HUES6 (cell line): Measurements from ENCODE around the gene EID2B.

ENCODE experiments used
- H3K27ac ChIP-seq: 2 replicates; pipeline ENCODE4 v1.7.0; 2013; ENCODE audit warnings: low read depth, mild to moderate bottlenecking, low read length, inconsistent platforms
- H3K27me3 ChIP-seq: 2 replicates; pipeline ENCODE4 v1.6.1; 2013; ENCODE audit warnings: low read length; ENCODE audit not compliant: control insufficient read depth, insufficient read depth
- H3K36me3 ChIP-seq: 2 replicates; pipeline ENCODE4 v1.6.1; 2013; ENCODE audit warnings: low read length; ENCODE audit not compliant: control insufficient read depth, insufficient read depth
- H3K4me1 ChIP-seq: 2 replicates; pipeline ENCODE4 v1.6.1; 2013; ENCODE audit warnings: low read length; ENCODE audit not compliant: control insufficient read depth, insufficient read depth
- H3K4me3 ChIP-seq: 2 replicates; pipeline ENCODE4 v1.5.1; 2013; ENCODE audit warnings: low read depth, low read length
- H3K9ac ChIP-seq: one replicate; pipeline ENCODE4 v1.6.1; 2013; ENCODE audit warnings: mild to moderate bottlenecking, low read length
- H3K9me3 ChIP-seq: 2 replicates; pipeline ENCODE4 v1.6.1; 2013; ENCODE audit warnings: low read depth, low read length; ENCODE audit not compliant: control insufficient read depth, insufficient read depth

Gene EID2B

DNA sequence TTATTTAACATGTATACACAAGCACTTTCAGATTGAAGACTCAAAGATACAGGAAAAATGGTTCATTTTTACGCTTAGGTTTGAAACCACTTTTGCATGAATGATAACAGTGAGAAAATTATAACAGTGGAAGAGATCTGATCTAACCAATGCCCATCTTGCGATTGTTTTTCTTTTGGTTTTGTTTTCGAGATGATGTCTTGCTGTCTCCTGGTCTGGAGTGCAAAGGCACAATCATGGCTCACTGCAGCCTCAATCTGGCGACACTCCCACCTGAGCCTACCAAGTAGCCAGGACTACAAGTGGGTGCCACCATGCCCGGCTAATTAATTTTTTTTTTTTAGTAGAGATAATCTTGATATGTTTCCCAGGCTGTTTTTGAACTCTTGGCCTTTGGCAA is 17.5 kb upstream of the EID2B start:
- Histone ChIP-seq H3K9me3 (no peaks in the 10 kb centered on the region), H3K27ac (no peak overlapping the region), H3K27me3 (peaks cover 8% of the 10 kb centered on the region; the same call in 1 of the 2 replicates), H3K4me1 (no peaks in the 10 kb centered on the region), H3K36me3 (no peaks in the 10 kb centered on the region), H3K4me3 (no peak overlapping the region), H3K9ac (no peak overlapping the region)

DNA sequence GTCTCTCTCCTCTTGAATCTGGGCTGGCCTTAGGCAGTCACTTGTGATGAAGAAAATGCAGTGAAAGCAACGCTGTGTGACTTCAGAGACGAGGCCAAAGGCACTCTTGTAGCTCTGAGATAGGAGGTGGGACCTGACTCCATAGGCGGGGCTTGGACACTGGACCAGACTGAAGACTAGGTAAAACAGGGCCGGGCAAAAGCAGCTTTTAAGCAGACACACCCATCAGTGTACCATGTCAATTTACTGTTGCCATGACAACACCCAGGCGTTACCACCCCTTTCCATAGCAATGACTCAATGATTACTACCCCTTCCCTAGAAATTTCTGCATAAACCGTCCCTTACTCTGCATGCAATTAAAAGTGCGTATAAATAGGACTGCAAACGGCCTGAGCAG is 13.9 kb upstream of the EID2B start:
- H3K36me3 ChIP-seq: no peaks in the 10 kb centered on the region
- H3K9me3 ChIP-seq: no peaks in the 10 kb centered on the region
- no peaks in the 10 kb centered on the region for H3K27me3 ChIP-seq

DNA sequence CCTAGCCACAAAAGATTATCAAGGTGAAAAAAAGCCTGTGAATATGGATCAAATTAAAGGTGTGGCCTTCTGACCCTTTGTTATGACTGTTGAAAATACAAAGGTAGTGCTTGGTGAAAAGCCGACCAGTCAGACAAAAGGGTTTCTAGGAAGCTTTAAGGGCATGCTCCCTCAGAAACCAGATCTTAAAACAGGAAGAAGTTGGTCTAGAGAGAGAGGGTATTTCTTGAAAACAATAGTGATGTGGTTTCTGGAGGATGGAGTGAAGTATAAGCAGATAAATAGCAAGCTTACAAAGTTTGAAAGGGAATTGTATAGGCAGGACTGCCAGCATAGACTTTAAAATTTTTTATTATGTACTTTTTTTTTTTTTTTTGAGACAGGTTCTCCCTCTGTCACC is 12.3 kb upstream of the EID2B start:
- H3K36me3 ChIP-seq: no peaks in the 10 kb centered on the region
- no peaks in the 10 kb centered on the region for H3K9me3 ChIP-seq
- H3K4me3 ChIP-seq: no peak overlapping the region
- peaks cover 11% of the 10 kb centered on the region; the same call in 1 of the 2 replicates for H3K4me1 ChIP-seq
- H3K9ac ChIP-seq: no peak overlapping the region
- no peaks in the 10 kb centered on the region for H3K27me3 ChIP-seq
- no peak overlapping the region for H3K27ac ChIP-seq

More for the DNA sequence above, 13.9 kb upstream of the EID2B start:
- no peak overlapping the region for H3K27ac ChIP-seq
- 0 out of 2 replicates have a peak, but pooled peaks cover 8% of the 10 kb centered on the region for H3K4me1 ChIP-seq
- no peak overlapping the region for H3K4me3 ChIP-seq
- H3K9ac ChIP-seq: no peak overlapping the region

DNA sequence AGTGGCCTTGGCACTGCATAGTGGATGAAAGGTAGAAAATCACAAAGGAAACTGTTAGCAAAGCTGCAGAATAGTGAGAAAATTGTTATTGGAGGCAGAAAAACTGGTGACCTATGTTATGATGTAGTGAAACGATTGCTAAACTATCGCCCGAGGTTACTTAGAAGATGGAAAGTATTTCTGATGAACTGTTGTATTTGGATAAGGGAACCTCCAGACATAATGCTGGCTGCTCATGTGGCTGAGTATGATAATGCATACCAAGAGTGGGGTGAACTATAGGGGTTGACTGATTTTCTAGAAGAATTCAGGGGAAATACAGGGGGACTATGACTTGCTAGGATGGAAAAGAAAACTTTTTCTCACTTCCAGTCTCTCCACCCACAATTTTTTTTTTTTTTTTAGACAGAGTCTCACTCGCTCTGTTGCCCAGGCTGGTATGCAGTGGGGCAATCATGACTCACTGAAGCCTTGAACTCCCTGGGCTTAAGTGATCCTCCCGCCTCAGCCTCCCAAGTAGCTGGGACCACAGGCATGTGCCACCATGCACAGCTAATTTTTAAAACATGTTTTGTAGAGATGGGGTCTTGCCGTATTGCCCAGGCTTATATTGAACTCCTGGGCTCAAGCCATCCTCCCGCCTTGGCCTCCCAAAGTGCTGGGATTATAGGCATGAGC is 11.7 kb upstream of the EID2B start:
- Histone ChIP-seq H3K27me3 (no peaks in the 10 kb centered on the region), H3K36me3 (no peaks in the 10 kb centered on the region), H3K9me3 (no peaks in the 10 kb centered on the region), H3K4me1 (peaks cover 11% of the 10 kb centered on the region; the same call in 1 of the 2 replicates), H3K4me3 (no peak overlapping the region), H3K9ac (no peak overlapping the region), H3K27ac (no peak overlapping the region)

DNA sequence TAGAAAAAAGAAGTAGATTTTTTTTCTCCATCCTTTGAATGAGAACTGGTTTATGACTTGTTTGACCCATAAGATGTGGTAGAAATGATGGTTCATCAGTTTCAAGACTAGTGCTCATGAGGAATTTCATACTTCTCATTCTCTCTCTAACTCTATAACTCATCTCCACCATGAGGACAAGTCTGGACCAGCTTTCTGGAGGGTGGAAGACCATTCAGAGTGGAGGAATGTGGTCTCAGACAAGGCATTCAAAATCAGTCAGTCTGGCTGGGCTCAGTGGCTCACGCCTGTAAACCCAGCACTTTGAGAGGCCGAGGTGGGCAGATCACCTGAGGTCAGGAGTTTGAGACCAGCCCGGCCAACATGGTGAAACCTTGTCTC is 10.8 kb upstream of the EID2B start:
- H3K4me3 ChIP-seq: no peak overlapping the region
- peaks cover 15% of the 10 kb centered on the region; the same call in 1 of the 2 replicates for H3K4me1 ChIP-seq
- no peaks in the 10 kb centered on the region for H3K9me3 ChIP-seq
- H3K36me3 ChIP-seq: no peaks in the 10 kb centered on the region
- no peaks in the 10 kb centered on the region for H3K27me3 ChIP-seq
- H3K9ac ChIP-seq: no peak overlapping the region
- H3K27ac ChIP-seq: no peak overlapping the region

DNA sequence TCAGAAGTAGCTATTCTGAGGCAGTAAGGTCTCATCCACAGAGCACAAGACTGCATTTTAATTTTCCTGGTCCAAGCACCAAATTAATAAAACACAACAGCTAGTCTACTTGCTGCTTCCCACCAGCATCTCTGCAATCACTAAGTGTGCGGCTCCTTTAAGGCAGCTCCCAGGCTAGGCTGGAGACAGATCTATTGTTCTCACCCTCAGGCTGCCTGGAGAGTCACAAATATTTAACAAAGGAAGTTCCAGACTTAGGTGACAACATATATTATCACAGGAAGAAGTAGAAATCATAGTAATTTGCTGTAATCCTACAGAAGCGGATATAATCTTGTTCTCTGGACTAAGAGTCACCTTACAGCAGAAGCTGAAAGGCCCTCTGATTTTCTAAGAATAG is 9.6 kb upstream of the EID2B start:
- H3K27me3 ChIP-seq: no peaks in the 10 kb centered on the region
- H3K9me3 ChIP-seq: no peaks in the 10 kb centered on the region
- no peak overlapping the region for H3K4me3 ChIP-seq
- no peaks in the 10 kb centered on the region for H3K36me3 ChIP-seq
- H3K27ac ChIP-seq: no peak overlapping the region
- no peak overlapping the region for H3K9ac ChIP-seq
- H3K4me1 ChIP-seq: peaks cover 15% of the 10 kb centered on the region; the same call in 1 of the 2 replicates

DNA sequence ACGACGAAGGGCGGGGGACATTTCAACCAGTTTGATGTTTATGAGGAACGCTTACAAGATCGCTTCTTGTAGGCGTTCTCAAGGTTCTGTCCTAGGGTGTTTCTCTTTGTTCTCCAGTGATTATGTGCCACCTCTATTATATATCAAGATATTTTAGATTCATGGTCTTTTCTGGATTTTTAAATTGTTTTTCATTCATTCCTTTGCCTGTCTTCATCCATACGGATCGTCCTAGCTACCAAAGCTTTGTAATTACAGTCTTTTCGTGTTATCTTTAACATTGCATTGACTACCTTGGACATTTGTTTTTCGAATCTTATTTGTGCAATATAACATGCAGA is 7.7 kb upstream of the EID2B start:
- H3K36me3 ChIP-seq: no peaks in the 10 kb centered on the region
- H3K9ac ChIP-seq: no peak overlapping the region
- H3K27me3 ChIP-seq: no peaks in the 10 kb centered on the region
- H3K4me1 ChIP-seq: peaks cover 15% of the 10 kb centered on the region; the same call in 1 of the 2 replicates
- H3K9me3 ChIP-seq: no peaks in the 10 kb centered on the region
- H3K4me3 ChIP-seq: peak overlapping the region; percentile 96
- no peak overlapping the region for H3K27ac ChIP-seq

DNA sequence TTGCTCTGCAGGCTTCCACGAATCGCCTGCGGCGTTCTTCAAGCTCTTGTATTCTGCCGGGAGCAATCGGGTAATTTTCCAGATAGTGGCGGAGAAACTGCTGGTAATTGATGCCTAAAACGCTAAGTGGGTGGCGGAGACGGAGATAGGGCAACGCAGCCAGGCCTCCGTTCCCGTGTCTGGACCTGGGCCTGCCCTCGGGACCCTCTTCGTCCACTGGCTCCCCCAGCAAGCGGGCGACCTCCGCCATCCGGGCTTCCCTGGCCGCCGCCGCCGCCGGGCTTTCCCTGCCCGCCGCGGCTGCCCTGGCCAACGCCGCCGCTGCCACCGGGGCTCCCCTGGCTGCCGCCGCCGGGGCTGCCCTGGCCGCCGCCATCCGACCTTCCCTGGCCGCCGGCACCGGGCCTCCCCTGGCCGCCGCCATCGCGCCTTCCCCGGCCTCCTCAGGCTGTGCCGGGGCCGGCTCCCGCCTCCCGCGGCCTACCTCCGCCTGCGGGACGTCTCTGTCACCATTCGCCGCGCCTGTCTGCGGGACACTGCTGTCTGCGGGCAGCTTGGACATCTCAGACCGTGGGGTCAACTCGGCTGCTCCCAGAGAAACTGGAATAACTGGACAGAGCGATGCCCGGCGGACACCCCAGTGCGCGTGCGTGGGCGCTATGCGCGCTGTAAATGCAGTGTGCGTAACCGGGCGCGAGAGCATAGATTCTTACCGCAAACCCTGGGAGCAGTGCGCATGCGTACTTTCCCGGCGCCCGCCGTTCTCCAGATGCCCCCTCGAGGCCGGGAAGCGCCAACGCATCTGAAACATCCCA is 7.1 kb upstream of the EID2B start, which contains the start of gene EID2:
Gene EID2 (minus strand): TSS at position 644 of the 815 bp plus-strand sequence. CDS start 82 bp downstream, at position 562.
- H3K36me3 ChIP-seq: no peaks in the 10 kb centered on the region
- no peaks in the 10 kb centered on the region for H3K9me3 ChIP-seq
- H3K9ac ChIP-seq: peak within 1 kb of the TSS; percentile 90
- H3K4me1 ChIP-seq: peaks cover 15% of the 10 kb centered on the region; the same call in 1 of the 2 replicates
- H3K4me3 ChIP-seq: peak within 1 kb of the TSS; percentile 96
- no peaks in the 10 kb centered on the region for H3K27me3 ChIP-seq
- H3K27ac ChIP-seq: peak within 1 kb of the TSS; percentile 74; the same call in 1 of the 2 replicates

DNA sequence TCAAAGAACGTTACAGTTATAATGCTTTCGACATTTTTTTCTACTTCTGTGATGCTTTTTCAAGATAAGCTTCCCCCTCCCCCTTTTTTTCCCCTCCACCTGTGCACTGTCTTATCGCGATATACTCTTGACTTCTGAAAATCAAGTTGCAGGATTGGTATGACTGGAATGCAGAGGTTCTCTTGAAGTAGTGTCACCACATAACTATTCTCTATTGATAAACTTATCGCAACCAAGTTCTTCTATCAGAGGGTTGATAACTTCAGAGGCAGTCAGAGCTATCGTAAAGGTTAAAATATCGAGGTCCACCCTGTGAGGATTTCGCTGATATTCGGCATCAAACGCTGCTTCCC is 6.5 kb upstream of the EID2B start:
- Histone ChIP-seq H3K9ac (peak overlapping the region; percentile 90), H3K9me3 (no peaks in the 10 kb centered on the region), H3K27ac (no peak overlapping the region), H3K27me3 (no peaks in the 10 kb centered on the region), H3K36me3 (no peaks in the 10 kb centered on the region), H3K4me3 (peak overlapping the region; percentile 96), H3K4me1 (peaks cover 15% of the 10 kb centered on the region; the same call in 1 of the 2 replicates)

DNA sequence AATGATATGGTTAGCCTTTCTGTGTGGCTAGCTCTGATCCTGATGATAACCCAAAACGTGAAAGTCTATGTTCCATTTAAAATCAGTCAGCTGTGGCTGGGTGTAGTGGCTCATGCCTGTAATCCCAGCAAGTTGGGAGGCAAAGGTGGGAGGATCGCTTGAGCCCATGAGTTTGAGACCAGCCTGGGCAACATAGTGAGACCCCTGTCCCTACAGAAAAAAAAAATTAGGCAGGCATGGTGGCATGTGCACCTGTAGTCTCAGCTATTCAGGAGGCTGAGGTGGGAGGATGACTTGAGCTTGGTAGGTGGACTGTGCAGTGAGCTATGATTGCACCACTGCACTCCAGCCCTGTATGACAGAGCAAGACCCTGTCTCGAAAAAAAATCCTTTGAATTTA is 1.1 kb upstream of the EID2B start:
- H3K27ac ChIP-seq: no peak overlapping the region
- H3K9me3 ChIP-seq: no peaks in the 10 kb centered on the region
- no peaks in the 10 kb centered on the region for H3K36me3 ChIP-seq
- H3K4me1 ChIP-seq: peaks cover 6% of the 10 kb centered on the region; the same call in 1 of the 2 replicates
- no peaks in the 10 kb centered on the region for H3K27me3 ChIP-seq
- H3K9ac ChIP-seq: no peak overlapping the region
- H3K4me3 ChIP-seq: no peak overlapping the region

DNA sequence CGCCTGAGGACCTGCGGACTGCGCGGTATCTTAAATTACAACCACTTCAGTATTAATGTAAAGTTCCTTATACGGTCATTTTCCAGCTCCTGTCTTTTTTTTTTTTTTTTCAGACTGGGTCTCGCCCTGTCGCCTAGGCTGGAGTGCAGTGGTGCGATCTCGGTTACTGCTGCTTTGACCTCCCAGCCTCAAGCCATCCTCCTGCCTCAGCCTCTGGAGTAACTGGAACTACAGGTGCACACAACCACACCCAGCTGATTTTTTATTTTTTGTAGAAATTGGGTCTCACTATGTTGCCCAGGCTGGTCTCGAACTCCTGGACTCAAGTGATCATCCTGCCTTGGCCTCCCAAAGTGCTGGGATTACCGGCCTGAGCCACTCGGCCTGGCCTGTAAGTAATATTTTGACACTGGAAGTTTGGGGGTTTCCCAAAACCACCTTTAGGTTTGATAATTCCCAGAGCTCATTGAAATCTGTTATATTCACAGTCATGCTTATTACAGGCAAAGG is 406 bp upstream of the EID2B start:
- H3K27me3 ChIP-seq: no peaks in the 10 kb centered on the region
- no peak overlapping the region for H3K27ac ChIP-seq
- peaks cover 4% of the 10 kb centered on the region; the same call in 1 of the 2 replicates for H3K4me1 ChIP-seq
- H3K9me3 ChIP-seq: no peaks in the 10 kb centered on the region
- H3K4me3 ChIP-seq: no peak overlapping the region
- no peak overlapping the region for H3K9ac ChIP-seq
- no peaks in the 10 kb centered on the region for H3K36me3 ChIP-seq
